ENCODE results near the gene WDR90.

WDR90 gene

DNA sequence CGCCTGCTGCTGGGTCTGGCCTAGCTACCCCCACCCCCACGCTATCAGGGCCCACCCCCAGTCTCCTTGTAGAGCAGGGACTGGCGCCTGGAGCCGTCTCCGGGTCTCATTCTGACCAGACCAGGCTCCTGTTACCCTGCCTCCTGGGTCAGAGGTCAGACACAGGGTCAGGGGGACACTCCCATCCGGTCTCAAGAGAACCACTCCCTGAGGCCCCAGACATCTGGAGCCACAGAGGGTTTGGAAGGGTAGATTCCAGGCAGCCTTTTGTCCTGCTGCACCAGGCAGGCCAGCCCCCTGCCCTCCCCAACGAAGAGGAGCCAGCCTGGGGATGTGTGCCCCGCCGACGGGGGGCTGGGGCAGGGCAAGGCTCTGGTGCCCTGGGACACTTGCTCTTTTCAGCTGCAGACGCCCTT lies 19.3 kb upstream of the WDR90 start:
- Histone ChIP-seq H3K27me3 (ENCODE audit: control insufficient read depth, low read length) (no peaks in the 10 kb centered on the region), H4K20me1 (ENCODE audit: control insufficient read depth, insufficient read depth, low read depth, low read length) (no peaks in the 10 kb centered on the region), H3K36me3 (ENCODE audit: control insufficient read depth, low read length) (peaks cover 18% of the 10 kb centered on the region), H3K79me2 (ENCODE audit: control insufficient read depth, low read length) (peaks cover 6% of the 10 kb centered on the region), H3K4me2 (ENCODE audit: low read length) (no peak overlapping the region), H3K27ac (ENCODE audit: low read depth, low read length) (no peak overlapping the region), H3F3A (ENCODE audit: control insufficient read depth, insufficient read depth) (no peaks in the 10 kb centered on the region), H3K4me3 (ENCODE audit: low read length) (no peak overlapping the region), H3K9me3 (ENCODE audit: control insufficient read depth, insufficient read depth, low read length) (no peaks in the 10 kb centered on the region), H3K4me1 (ENCODE audit: control insufficient read depth, low read length) (peaks cover 3% of the 10 kb centered on the region), H3K9me2 (replicated peaks; ENCODE audit: control insufficient read depth, low read length) (no peaks in the 10 kb centered on the region)
- TF ChIP-seq, protein P1, sequence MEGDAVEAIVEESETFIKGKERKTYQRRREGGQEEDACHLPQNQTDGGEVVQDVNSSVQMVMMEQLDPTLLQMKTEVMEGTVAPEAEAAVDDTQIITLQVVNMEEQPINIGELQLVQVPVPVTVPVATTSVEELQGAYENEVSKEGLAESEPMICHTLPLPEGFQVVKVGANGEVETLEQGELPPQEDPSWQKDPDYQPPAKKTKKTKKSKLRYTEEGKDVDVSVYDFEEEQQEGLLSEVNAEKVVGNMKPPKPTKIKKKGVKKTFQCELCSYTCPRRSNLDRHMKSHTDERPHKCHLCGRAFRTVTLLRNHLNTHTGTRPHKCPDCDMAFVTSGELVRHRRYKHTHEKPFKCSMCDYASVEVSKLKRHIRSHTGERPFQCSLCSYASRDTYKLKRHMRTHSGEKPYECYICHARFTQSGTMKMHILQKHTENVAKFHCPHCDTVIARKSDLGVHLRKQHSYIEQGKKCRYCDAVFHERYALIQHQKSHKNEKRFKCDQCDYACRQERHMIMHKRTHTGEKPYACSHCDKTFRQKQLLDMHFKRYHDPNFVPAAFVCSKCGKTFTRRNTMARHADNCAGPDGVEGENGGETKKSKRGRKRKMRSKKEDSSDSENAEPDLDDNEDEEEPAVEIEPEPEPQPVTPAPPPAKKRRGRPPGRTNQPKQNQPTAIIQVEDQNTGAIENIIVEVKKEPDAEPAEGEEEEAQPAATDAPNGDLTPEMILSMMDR (IDR thresholded peaks at IDR 0.05; ENCODE audit: low read depth, low read length, poor library complexity, severe bottlenecking), result no peak
- TF ChIP-seq EZH2phosphoT487 (IDR thresholded peaks at IDR 0.05; ENCODE audit: borderline replicate concordance, low read length), result no peak

DNA sequence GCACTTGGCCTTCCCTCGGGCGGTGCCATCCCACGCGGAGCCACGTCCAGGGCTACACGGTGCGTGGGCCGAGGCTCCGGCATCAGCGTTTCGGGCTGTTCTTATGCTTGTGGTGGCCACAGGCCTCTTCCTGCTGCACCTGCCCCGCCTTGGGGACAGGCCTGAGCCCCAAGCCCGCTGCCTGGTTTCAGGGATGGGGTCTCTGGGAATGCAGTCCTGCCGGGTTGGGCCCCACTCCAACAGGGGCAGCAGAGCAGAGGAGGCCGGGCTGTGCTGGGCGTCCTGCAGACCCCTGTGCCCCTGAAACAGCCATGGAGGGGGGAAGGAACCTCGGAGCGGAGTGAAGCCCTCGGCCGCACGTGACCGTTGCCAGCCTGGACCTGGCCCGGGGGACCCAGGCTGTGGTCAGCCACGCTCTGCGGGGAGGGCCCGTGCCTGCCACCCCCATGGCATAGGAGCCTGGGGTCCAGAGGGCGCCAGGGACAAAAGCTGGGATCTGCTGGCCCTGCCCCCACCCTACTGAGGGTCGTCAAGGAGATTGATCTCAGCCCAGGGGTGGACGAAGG lies 18.8 kb upstream of the WDR90 start:
- no peaks in the 10 kb centered on the region for H3K9me2 ChIP-seq (replicated peaks; ENCODE audit: control insufficient read depth, low read length)
- H3K4me3 ChIP-seq (ENCODE audit: low read length), result no peak overlapping the region
- no peak for TF ChIP-seq EZH2phosphoT487 (IDR thresholded peaks at IDR 0.05; ENCODE audit: borderline replicate concordance, low read length)
- TF ChIP-seq, protein P1 (IDR thresholded peaks at IDR 0.05; ENCODE audit: low read depth, low read length, poor library complexity, severe bottlenecking), result no peak
- no peaks in the 10 kb centered on the region for H3F3A ChIP-seq (ENCODE audit: control insufficient read depth, insufficient read depth)
- H3K36me3 ChIP-seq (ENCODE audit: control insufficient read depth, low read length), result peaks cover 23% of the 10 kb centered on the region
- H4K20me1 ChIP-seq (ENCODE audit: control insufficient read depth, insufficient read depth, low read depth, low read length), result no peaks in the 10 kb centered on the region
- H3K27me3 ChIP-seq (ENCODE audit: control insufficient read depth, low read length), result no peaks in the 10 kb centered on the region
- no peak overlapping the region for H3K4me2 ChIP-seq (ENCODE audit: low read length)
- no peaks in the 10 kb centered on the region for H3K9me3 ChIP-seq (ENCODE audit: control insufficient read depth, insufficient read depth, low read length)
- peaks cover 8% of the 10 kb centered on the region for H3K4me1 ChIP-seq (ENCODE audit: control insufficient read depth, low read length)
- no peak overlapping the region for H3K27ac ChIP-seq (ENCODE audit: low read depth, low read length)
- H3K79me2 ChIP-seq (ENCODE audit: control insufficient read depth, low read length), result peaks cover 11% of the 10 kb centered on the region

DNA sequence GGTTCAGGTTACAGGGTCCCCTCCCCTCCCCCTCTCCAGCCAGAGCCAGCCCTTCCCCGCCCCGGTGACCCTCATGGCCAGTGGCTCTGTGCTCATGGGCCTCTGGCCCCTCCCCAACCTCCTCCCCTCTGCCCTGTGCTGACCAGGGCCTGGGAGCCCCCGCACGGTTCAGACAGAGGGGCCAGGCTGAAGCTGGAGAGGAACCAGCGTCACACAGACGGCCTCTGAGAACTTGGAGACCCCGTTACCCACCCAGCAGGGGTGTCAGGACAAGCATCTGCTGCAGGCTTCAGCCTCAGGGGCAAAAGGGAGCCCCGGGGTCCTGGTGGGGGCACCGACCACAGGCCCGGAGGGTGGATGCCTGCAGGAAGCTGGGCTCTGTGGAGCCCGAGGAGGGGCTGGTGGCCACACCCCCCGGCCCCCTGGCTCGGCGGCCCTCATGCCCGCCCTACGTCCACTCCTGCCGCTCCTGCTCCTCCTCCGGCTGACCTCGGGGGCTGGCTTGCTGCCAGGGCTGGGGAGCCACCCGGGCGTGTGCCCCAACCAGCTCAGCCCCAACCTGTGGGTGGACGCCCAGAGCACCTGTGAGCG lies 18.3 kb upstream of the WDR90 start, which contains the start of gene WFIKKN1:
Gene WFIKKN1, plus strand, starts transcription at position 171 of the 591 bp plus-strand sequence. Its CDS starts 269 bp downstream, at position 440.
- H3K27ac ChIP-seq (ENCODE audit: low read depth, low read length), result no peak within 1 kb of the TSS

More for the DNA sequence above, 18.3 kb upstream of the WDR90 start, which contains the start of gene WFIKKN1:
- H3K4me3 ChIP-seq (ENCODE audit: low read length), result no peak within 1 kb of the TSS
- no peaks in the 10 kb centered on the region for H3F3A ChIP-seq (ENCODE audit: control insufficient read depth, insufficient read depth)
- H3K4me1 ChIP-seq (ENCODE audit: control insufficient read depth, low read length), result peaks cover 9% of the 10 kb centered on the region
- H3K79me2 ChIP-seq (ENCODE audit: control insufficient read depth, low read length), result peaks cover 16% of the 10 kb centered on the region
- no peak within 1 kb of the TSS for H3K4me2 ChIP-seq (ENCODE audit: low read length)
- H3K9me3 ChIP-seq (ENCODE audit: control insufficient read depth, insufficient read depth, low read length), result no peaks in the 10 kb centered on the region
- H3K27me3 ChIP-seq (ENCODE audit: control insufficient read depth, low read length), result no peaks in the 10 kb centered on the region
- TF ChIP-seq, protein P1 (IDR thresholded peaks at IDR 0.05; ENCODE audit: low read depth, low read length, poor library complexity, severe bottlenecking), result no peak
- TF ChIP-seq EZH2phosphoT487 (IDR thresholded peaks at IDR 0.05; ENCODE audit: borderline replicate concordance, low read length), result no peak
- H4K20me1 ChIP-seq (ENCODE audit: control insufficient read depth, insufficient read depth, low read depth, low read length), result no peaks in the 10 kb centered on the region
- H3K36me3 ChIP-seq (ENCODE audit: control insufficient read depth, low read length), result peaks cover 29% of the 10 kb centered on the region
- no peaks in the 10 kb centered on the region for H3K9me2 ChIP-seq (replicated peaks; ENCODE audit: control insufficient read depth, low read length)
